Colonic mucosa (tissue), 4 donors: ENCODE data around the gene GNA12. TPM values are rescaled to one million over a fixed set of nuclear protein-coding genes. Genes with fewer than 3 reads are reported as not detected.

Experiments used
- DNase-seq: peaks from one replicate; pipeline ENCODE4 v3.0.0-alpha.2; 2020
- H3K27ac ChIP-seq: fragments of 200-600 bp; one replicate; pipeline ENCODE4 v1.8.0; 2021
- H3K27me3 ChIP-seq: fragments of 200-600 bp; one replicate; pipeline ENCODE4 v1.8.0; 2021
- H3K36me3 ChIP-seq: fragments of 200-600 bp; one replicate; pipeline ENCODE4 v1.8.0; 2021
- H3K4me1 ChIP-seq: fragments of 200-600 bp; one replicate; pipeline ENCODE4 v1.8.0; 2021; ENCODE audit warnings: mild to moderate bottlenecking
- H3K4me3 ChIP-seq: fragments of 200-600 bp; one replicate; pipeline ENCODE4 v1.8.0; 2021
- H3K9ac ChIP-seq, 2 donors: one replicate each; pipeline ENCODE4 v1.7.0; 2013; ENCODE audit warnings: control low read depth in 2 of 2, low read depth in 2 of 2, low read length in 2 of 2
- H3K9me3 ChIP-seq: fragments of 200-600 bp; one replicate; pipeline ENCODE4 v1.8.0; 2021
- CTCF ChIP-seq: fragments of 200-600 bp; IDR thresholded peaks from one replicate; pipeline ENCODE4 v1.8.0; 2022; ENCODE audit warnings: antibody characterized with exemption, mild to moderate bottlenecking
- intact Hi-C: fragments of 100-400 bp; cut with DNase I; formaldehyde crosslinking; loops from one replicate; pipeline ENCODE4 v1.14.1; 2022
- total RNA-seq, 2 donors: library from RNA; stranded (reverse); fragmentation: NEBNext Ultra II Directional in 1 of 2; extraction: Animal tissue kit (Norgen Biotek cat#: 25700) in 1 of 2; gene quantifications; one replicate each; pipeline ENCODE4 v1.2.1, GENCODE V29; 2021
- donor health status: healthy.
- donor health status: DM: no; HTN: no; CAD: no.
- donor health status: DM: no; HTN: no; CAD: no.

The GNA12 gene
- total RNA-seq, 2 donors from 2014 or later, result 19.7 to 24.8 TPM

- Histone ChIP-seq H3K4me3 (no peak overlapping the region), H3K27me3 (peaks cover 12% of the 10 kb centered on the region), H3K36me3 (no peaks in the 10 kb centered on the region), H3K9me3 (no peaks in the 10 kb centered on the region), H3K9ac (no peak overlapping the region), H3K27ac (no peak overlapping the region), H3K4me1 (no peaks in the 10 kb centered on the region)
- intact Hi-C loops, result no loop called here
- no peak for TF ChIP-seq CTCF
- no peak for DNase-seq
Measured at GRCh38 chr7:2880051-2880450, 35.9 kb upstream of the GNA12 start.

- Histone ChIP-seq H3K4me1 (no peaks in the 10 kb centered on the region), H3K4me3 (no peak overlapping the region), H3K9ac (no peak overlapping the region), H3K36me3 (no peaks in the 10 kb centered on the region), H3K9me3 (no peaks in the 10 kb centered on the region), H3K27ac (no peak overlapping the region), H3K27me3 (peaks cover 12% of the 10 kb centered on the region)
- intact Hi-C loops, result no loop called here
- TF ChIP-seq CTCF, result no peak
- no peak for DNase-seq
Measured at GRCh38 chr7:2879354-2879753, 35.2 kb upstream of the GNA12 start.

GRCh38 chr7:2878306-2878705 lies 34.2 kb upstream of the GNA12 start:
- Histone ChIP-seq H3K27me3 (peaks cover 12% of the 10 kb centered on the region), H3K27ac (no peak overlapping the region), H3K36me3 (no peaks in the 10 kb centered on the region), H3K9me3 (no peaks in the 10 kb centered on the region), H3K9ac (no peak overlapping the region), H3K4me3 (no peak overlapping the region), H3K4me1 (no peaks in the 10 kb centered on the region)
- intact Hi-C loops, result no loop called here
- no peak for DNase-seq
- TF ChIP-seq CTCF, result no peak

- no peak for DNase-seq
- no peaks in the 10 kb centered on the region for H3K27me3 ChIP-seq
- H3K4me3 ChIP-seq, result no peak overlapping the region
- no peak overlapping the region for H3K9ac ChIP-seq
- H3K9me3 ChIP-seq, result no peaks in the 10 kb centered on the region
- TF ChIP-seq CTCF, result no peak
- no peaks in the 10 kb centered on the region for H3K36me3 ChIP-seq
- intact Hi-C loops, result no loop called here
- H3K27ac ChIP-seq, result no peak overlapping the region
- H3K4me1 ChIP-seq, result no peaks in the 10 kb centered on the region
Measured at GRCh38 chr7:2876031-2876731, 32.1 kb upstream of the GNA12 start.

GRCh38 chr7:2873686-2874551 lies 29.8 kb upstream of the GNA12 start:
- H3K9me3 ChIP-seq, result no peaks in the 10 kb centered on the region
- no peaks in the 10 kb centered on the region for H3K4me1 ChIP-seq
- intact Hi-C loops, result no loop called here
- H3K27me3 ChIP-seq, result no peaks in the 10 kb centered on the region
- TF ChIP-seq CTCF, result no peak
- no peak overlapping the region for H3K9ac ChIP-seq
- DNase-seq, result no peak
- no peaks in the 10 kb centered on the region for H3K36me3 ChIP-seq
- H3K4me3 ChIP-seq, result no peak overlapping the region
- no peak overlapping the region for H3K27ac ChIP-seq
